BJ (cell line): ENCODE results near the gene RIMBP2. TPM values are rescaled to one million over a fixed set of nuclear protein-coding genes. Genes with fewer than 3 reads are reported as not detected.

ENCODE experiments used
- CTCF ChIA-PET: fragments of 350-600 bp; formaldehyde crosslinking; extraction: SDS; loops from one replicate; lab custom pipeline; 2021; ENCODE audit warnings: antibody characterized with exemption, inconsistent platforms; lab: Yijun Ruan, JAX
- POLR2A ChIA-PET: fragments of 300-600 bp; sonication (Branson Sonifier 250); formaldehyde crosslinking; extraction: SDS; loops from one replicate; lab custom pipeline; 2021; ENCODE audit warnings: antibody characterized with exemption; lab: Charles Lee
- DNase-seq: peaks from one replicate; pipeline ENCODE4 v3.0.0-alpha.2; 2011; ENCODE audit warnings: low read depth
- H3K27me3 ChIP-seq: 2 replicates; pipeline ENCODE4 v1.6.0; 2011; ENCODE audit warnings: low read length; ENCODE audit not compliant: control insufficient read depth, insufficient read depth
- H3K36me3 ChIP-seq: 2 replicates; pipeline ENCODE4 v1.5.1; 2011; ENCODE audit warnings: low read length; ENCODE audit not compliant: control insufficient read depth, insufficient read depth
- H3K4me3 ChIP-seq: 2 replicates; pipeline ENCODE4 v1.5.1; 2011; ENCODE audit warnings: low read depth, mild to moderate bottlenecking, control low read depth, low read length
- polyA plus RNA-seq: library from polyadenylated mRNA; depleted of rRNA; stranded (reverse); fragments of >200 nt; gene quantifications from 2 replicates; pipeline ENCODE4 v1.2.3, GENCODE V29; 2011
- TF ChIP-seq, protein P1 (sequence below): IDR thresholded peaks from 2 replicates; pipeline ENCODE4 v1.5.1; 2011; ENCODE audit warnings: low read depth, mild to moderate bottlenecking, control low read depth, inconsistent platforms, low read length, moderate library complexity; ENCODE audit not compliant: insufficient read depth

Gene RIMBP2
- polyA plus RNA-seq, 1 experiment, result 0.05 TPM

- no peak for DNase-seq
- Histone ChIP-seq H3K27me3 (no peaks in the 10 kb centered on the region), H3K4me3 (no peak overlapping the region), H3K36me3 (no peaks in the 10 kb centered on the region)
- ChIA-PET POLR2A (no interaction called here), CTCF (no interaction called here)
- TF ChIP-seq, protein P1, sequence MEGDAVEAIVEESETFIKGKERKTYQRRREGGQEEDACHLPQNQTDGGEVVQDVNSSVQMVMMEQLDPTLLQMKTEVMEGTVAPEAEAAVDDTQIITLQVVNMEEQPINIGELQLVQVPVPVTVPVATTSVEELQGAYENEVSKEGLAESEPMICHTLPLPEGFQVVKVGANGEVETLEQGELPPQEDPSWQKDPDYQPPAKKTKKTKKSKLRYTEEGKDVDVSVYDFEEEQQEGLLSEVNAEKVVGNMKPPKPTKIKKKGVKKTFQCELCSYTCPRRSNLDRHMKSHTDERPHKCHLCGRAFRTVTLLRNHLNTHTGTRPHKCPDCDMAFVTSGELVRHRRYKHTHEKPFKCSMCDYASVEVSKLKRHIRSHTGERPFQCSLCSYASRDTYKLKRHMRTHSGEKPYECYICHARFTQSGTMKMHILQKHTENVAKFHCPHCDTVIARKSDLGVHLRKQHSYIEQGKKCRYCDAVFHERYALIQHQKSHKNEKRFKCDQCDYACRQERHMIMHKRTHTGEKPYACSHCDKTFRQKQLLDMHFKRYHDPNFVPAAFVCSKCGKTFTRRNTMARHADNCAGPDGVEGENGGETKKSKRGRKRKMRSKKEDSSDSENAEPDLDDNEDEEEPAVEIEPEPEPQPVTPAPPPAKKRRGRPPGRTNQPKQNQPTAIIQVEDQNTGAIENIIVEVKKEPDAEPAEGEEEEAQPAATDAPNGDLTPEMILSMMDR, result no peak
Measured at GRCh38 chr12:130700492-130701401, 15.4 kb downstream of the RIMBP2 start.

DNA sequence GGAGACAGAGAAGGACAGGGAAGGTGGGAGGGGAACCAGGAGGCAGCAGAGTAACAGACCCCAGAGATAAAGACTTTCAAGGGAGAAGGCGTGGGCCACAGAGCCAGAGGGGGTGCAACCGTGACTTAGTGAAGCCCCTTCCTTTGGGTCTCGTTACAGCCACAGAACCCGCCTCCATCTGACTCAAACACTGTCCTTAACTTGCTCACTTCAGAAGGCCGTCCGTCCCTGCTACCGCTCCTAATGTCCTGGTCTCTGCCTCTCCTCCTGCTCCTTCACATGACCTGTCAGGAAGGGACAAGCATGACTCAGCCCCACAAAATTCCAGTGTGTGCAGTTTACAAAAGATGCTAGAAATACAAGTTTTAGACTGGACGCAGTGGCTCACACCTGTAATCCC, 18.0 kb downstream of the RIMBP2 start:
- ChIA-PET POLR2A (no interaction called here), CTCF (no interaction called here)
- H3K4me3 ChIP-seq, result no peak overlapping the region
- no peaks in the 10 kb centered on the region for H3K27me3 ChIP-seq
- no peaks in the 10 kb centered on the region for H3K36me3 ChIP-seq
- TF ChIP-seq, protein P1, result no peak
- DNase-seq, result no peak

DNA sequence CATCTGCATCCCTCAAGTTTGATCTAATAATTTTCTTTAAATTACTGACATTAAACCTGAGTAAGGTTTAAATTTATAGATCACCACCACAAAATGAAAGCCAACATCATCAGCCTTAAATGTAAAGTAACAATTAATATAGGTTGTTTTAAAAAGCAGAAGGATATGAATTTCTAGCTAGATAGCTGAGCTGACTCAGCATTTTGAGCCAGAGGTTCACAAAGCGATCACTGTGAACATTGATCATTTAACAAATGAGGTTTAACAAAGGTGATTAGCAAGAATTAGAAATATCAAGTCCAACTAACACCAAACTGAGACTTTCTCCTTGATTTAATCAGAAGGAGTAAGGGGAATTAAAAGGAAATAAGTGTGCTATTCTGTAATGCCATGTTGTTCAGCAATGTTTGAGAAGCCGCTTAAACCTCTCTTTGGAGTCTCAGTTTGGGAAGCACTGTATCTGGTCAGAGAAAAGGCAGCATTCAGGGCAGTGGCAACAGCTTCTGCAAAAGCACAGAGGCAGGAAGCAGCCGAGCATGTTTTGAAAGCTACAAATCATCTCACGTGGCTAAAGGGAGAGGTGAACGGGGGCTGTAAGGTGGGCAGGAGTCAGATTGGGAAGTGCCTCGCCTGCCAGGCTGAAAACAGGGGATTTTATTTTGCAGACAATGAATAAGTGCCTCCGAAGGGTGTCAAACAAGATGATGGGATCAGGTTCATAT, 19.6 kb downstream of the RIMBP2 start:
- Histone ChIP-seq H3K4me3 (no peak overlapping the region), H3K27me3 (no peaks in the 10 kb centered on the region), H3K36me3 (no peaks in the 10 kb centered on the region)
- TF ChIP-seq, protein P1, result no peak
- ChIA-PET CTCF (no interaction called here), POLR2A (no interaction called here)
- no peak for DNase-seq

GRCh38 chr12:130695061-130695460, 21.0 kb downstream of the RIMBP2 start:
- CTCF ChIA-PET, result no interaction called here
- POLR2A ChIA-PET, result no interaction called here
- TF ChIP-seq, protein P1, result no peak
- Histone ChIP-seq H3K4me3 (no peak overlapping the region), H3K36me3 (no peaks in the 10 kb centered on the region), H3K27me3 (no peaks in the 10 kb centered on the region)
- DNase-seq, result no peak
